ENCODE results near the gene OMA1.

GRCh38 chr1:58590019-58590418 lies 43.5 kb upstream of the OMA1 start:
- no peak for TF ChIP-seq POLR2A (IDR thresholded peaks at IDR 0.05)
- TF ChIP-seq, protein P1, sequence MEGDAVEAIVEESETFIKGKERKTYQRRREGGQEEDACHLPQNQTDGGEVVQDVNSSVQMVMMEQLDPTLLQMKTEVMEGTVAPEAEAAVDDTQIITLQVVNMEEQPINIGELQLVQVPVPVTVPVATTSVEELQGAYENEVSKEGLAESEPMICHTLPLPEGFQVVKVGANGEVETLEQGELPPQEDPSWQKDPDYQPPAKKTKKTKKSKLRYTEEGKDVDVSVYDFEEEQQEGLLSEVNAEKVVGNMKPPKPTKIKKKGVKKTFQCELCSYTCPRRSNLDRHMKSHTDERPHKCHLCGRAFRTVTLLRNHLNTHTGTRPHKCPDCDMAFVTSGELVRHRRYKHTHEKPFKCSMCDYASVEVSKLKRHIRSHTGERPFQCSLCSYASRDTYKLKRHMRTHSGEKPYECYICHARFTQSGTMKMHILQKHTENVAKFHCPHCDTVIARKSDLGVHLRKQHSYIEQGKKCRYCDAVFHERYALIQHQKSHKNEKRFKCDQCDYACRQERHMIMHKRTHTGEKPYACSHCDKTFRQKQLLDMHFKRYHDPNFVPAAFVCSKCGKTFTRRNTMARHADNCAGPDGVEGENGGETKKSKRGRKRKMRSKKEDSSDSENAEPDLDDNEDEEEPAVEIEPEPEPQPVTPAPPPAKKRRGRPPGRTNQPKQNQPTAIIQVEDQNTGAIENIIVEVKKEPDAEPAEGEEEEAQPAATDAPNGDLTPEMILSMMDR (IDR thresholded peaks at IDR 0.05): no peak

Data from thyroid gland (tissue), 4 donors.